MV-4-11 (cell line): Measurements from ENCODE around the gene FADS2.

Experiments used
- DNase-seq: peaks from one replicate; lab custom pipeline; 2025; lab: John Stamatoyannopoulos, UW

Gene FADS2

DNA sequence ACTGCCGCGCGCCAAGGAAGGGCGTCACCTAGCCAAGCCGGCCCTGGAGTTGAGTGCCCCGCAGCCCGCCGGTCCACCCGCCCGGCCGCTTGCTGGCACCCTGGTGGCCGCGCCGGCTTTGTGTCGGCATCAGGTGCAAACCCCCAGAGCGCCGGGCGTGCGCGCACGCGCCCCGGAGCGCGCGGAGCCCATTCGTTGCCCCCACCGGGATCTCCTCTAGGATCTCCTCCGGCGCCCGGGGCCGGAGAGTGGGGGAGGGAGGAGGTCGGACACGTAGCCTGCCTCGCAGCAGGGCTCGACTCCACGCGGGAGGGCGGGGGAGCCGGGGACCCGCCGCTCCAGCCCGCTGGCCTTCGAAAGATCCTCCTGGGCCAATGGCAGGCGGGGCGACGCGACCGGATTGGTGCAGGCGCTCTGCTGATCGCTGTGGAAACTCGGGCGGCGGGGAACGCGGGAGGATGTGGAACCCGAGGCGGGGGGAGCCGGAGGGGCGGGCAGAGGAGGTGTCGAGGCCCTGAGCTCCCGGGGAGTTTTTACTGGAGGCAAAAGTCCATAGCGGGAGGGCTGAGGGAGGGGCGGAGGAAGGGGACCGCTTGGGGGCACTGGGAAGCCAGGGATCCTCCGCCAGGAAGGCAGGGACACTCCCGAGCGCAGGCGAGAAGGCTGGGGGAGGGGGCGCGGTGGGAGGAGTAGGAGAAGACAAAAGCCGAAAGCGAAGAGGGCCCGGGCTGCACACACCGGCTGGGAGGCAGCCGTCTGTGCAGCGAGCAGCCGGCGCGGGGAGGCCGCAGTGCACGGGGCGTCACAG, at the start of gene FADS2:
Gene FADS2, plus strand, starts transcription at position 730 of the 808 bp plus-strand sequence. CDS start 91 bp downstream, outside the sequence.
- DNase-seq, result peak; percentile 89

- DNase-seq, result no peak
These were observed 49.7 kb upstream of the FADS2 start for GRCh38 chr11:61778357-61778886.

DNA sequence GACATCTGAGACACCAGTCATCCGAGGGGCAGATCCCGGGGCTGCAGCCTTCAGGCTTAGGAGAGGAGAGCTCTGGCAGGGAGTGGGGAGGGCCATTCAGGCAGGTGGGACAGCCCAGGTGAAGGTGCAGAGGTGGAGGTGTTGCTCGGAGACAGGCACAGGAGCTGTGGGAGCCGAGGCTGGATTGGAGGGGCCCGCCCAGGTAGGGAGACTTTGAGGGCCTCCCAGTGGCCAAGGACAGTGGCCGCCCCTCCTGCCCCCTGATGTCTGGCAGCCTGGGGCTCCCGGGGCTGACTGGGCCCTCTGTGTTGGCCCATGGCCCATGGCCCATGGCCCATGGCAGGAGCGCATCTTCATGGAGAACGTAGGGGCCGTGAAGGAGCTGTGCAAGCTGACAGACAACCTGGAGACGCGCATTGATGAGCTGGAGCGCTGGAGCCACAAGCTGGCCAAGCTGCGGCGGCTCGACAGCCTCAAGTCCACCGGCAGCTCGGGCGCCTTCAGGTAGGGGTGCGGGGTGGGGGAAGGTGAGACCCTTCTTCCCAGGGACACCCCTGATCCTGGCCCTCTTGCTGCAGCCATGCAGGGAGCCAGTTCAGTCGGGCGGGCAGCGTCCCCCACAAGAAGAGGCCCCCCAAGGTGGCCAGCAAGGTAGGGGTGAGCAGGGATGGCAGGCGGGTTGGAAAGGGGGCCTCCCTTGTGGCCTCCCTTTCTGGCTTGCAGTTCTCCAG, 49.0 kb upstream of the FADS2 start:
- no peak for DNase-seq

DNA sequence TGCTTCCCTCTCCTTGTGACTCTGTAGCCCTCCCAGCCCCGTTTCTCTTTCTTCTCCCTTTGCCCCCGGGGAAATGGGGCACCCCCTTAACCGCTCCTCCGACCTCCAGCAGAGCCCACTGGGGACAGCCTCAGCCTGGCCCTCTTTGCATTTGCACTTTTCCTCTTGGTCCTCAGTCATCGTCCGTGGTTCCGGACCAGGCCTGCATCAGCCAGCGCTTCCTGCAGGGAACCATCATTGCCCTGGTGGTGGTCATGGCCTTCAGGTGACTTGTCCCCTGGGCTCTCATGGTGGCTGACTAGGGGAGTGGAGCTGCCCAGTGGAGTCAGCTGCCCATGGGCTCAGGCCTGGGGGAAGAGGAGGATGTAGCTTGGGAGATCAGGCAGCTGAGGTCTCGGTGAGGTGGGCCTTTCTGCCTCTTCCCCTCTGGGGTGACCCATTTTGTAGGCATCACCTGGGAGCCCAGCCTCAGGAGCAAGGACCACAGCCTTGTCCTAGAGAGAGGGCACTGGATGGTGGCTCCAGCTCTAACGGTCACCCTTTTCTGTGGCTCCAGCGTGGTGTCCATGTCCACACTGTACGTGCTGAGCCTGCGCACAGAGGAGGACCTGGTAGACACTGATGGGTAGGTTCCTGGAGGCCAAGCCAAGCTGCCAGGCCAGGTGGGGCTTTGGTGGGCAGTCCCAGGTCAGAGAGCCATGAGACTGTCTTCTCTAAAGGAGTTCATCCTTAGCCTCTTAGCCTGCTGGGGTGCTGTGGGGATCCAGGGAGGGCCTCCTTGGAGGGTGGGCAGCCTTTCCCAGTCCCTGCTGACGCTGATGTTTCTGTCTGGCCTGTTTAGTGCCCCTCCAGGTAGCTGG, 48.2 kb upstream of the FADS2 start:
- DNase-seq, result no peak

- no peak for DNase-seq
These were observed 47.4 kb upstream of the FADS2 start for GRCh38 chr11:61780581-61781162.

- DNase-seq, result no peak
These were observed 46.5 kb upstream of the FADS2 start for GRCh38 chr11:61781585-61781984.

DNA sequence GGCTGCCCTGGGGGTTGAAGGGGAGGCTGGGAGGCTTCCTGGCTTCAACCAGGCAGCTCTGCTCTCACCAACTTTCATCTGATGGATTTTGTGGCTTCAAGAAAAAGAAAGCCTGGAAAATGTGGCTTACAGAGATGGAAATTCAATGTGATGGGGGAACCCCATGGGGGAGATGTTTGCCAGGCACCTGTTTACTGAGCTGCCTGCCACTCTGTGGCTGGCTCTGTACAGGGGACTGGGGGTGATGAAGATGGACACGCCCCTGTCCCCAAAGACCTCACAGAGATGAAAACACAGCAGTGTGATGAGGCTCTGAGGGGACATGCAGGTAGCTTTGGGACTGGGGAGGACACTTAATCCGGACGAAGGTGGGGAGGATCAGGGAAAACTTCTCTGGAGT, 45.8 kb upstream of the FADS2 start:
- DNase-seq, result no peak

GRCh38 chr11:61782841-61783240, 45.3 kb upstream of the FADS2 start:
- DNase-seq, result no peak

DNA sequence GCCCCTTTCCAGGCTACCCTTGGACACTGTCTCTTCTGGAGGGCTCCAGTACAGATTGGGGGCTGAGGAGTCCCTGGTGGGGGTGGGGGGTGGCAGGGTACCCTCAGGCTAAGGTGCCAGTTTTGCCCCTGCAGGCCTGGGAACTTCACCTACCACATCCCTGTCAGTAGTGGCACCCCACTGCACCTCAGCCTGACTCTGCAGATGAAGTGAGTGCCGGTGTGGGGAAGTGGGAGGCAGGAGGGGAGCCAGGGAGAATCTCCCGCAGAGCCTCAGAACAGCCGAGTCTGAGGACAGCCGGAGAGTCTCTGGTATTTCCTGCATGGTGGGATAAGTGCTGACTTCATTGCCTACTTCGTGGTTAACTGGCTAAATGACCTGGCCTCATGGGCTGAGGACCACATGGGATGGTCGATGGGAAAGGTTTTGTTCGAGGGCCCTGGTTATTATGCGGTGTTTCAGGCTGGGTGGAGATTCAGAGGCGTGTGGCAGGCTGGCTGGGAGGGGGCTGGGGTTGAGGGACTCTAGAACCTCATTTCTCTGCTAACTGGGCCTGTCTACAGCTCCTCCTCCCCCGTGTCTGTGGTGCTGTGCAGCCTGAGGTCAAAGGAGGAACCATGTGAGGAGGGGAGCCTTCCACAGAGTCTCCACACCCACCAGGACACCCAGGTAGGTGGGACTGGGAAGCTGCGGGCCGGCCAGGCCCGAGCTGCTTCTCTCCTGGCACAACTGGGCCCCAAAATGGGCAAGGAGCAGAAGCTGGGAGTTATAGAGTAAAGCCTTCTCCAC, 44.2 kb upstream of the FADS2 start:
- DNase-seq, result no peak

DNA sequence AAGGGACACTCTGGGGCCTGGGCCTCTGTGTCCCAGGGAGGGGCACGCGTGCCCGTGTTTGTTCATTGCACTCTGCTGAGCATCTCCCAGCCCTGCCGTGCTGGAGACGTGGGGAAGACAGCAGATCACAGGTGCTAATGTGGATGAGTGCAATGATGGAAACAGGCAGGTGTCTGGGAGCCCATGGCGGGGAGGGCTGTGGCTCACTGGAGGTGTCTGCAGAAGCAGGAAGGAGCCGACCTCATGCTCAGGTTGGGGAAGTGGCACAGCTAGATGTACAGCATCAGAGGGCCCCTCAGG, 43.6 kb upstream of the FADS2 start:
- DNase-seq, result no peak

GRCh38 chr11:61785837-61786402, 42.2 kb upstream of the FADS2 start:
- no peak for DNase-seq

GRCh38 chr11:61787928-61788491, 40.1 kb upstream of the FADS2 start:
- DNase-seq, result peak; percentile 28

GRCh38 chr11:61791737-61792309, 36.3 kb upstream of the FADS2 start:
- DNase-seq, result peak; percentile 56

- DNase-seq, result peak; percentile 90
These were observed 35.6 kb upstream of the FADS2 start, which contains the start of the genes FEN1 and TMEM258 for GRCh38 chr11:61792310-61793082. FEN1 (plus strand) TSS chr11:61792911; CDS start chr11:61795362, 2,451 bp downstream. TMEM258 (minus strand) TSS chr11:61792599; CDS start chr11:61792558, 41 bp downstream.

GRCh38 chr11:61793083-61793828, 34.8 kb upstream of the FADS2 start:
- no peak for DNase-seq

DNA sequence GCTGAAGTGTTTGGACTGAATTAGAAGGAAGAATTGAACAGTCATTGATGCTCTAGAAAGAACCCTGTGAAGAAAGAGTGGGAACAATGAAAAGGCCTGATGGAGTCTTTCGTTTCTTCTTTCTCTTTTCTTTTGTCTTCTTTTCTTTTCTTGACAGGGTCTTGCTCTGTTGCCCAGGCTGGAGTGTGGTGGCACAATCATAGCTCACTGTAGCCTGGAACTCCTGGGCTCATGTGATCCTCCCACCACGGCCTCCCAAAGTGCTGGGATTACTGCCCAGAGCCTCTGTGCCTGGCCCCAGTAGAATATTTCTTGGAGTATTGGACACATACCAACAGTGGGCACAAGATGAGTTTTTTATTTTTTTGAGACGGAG, 34.3 kb upstream of the FADS2 start:
- DNase-seq, result no peak

- no peak for DNase-seq
These were observed 33.5 kb upstream of the FADS2 start for GRCh38 chr11:61794579-61794978.

GRCh38 chr11:61795459-61795858, 32.6 kb upstream of the FADS2 start:
- DNase-seq, result no peak
